ENCODE results near the gene MSX1. TPM values are rescaled to one million over a fixed set of nuclear protein-coding genes. Genes with fewer than 3 reads are reported as not detected.

Gene MSX1
- total and polyA plus RNA-seq, 2 of the 13 experiments (the other 11 are each of a cell fraction or from before 2014, with no cell fraction given) = 12.1 to 14.9 TPM

- H3K9me3 ChIP-seq (ENCODE audit: low read length) = no peaks in the 10 kb centered on the region
- ATAC-seq (no peak), FAIRE-seq (no peak), DNase-seq (ENCODE audit: low spot score) (no peak)
- H3K4me2 ChIP-seq (ENCODE audit: low read depth, low read length) = no peak overlapping the region
- in situ Hi-C loops (cut with HindIII; ENCODE audit: extremely low pct_ligation_motif_present, low pct_unique_long_range_greater_than_20kb) = no loop called here
- peaks cover 14% of the 10 kb centered on the region; the same call in 1 of the 2 replicates for H3K4me1 ChIP-seq (ENCODE audit: insufficient read depth, low read length)
- WGBS (ENCODE audit: low lambda C conversion rate) = 90% methylated on average over 40 of the region's 43 CpGs
- intact Hi-C loops (cut with micrococcal nuclease; ENCODE audit: unreplicated experiment) = loop anchor here (5.0 to 10.0 kb wide), 3 partner anchors 173 to 378 kb away; partner anchors contain the start of gene STX18
- H3K36me3 ChIP-seq (replicated peaks in 1 of 2; ENCODE audit: control insufficient read depth in 1 of 2, insufficient read depth in 2 of 2, low read length in 2 of 2) = peaks cover 4 to 16% of the 10 kb centered on the region in 2 experiments; a peak in 4 of 5 replicates
- H3K9ac ChIP-seq (ENCODE audit: insufficient read depth, low read depth, low read length) = no peak overlapping the region
- ChIA-PET CTCF (ENCODE audit: low intra/inter-chr PET ratio, low total read pairs) (no interaction called here), POLR2A (no interaction called here)
- no peak overlapping the region for H3K4me3 ChIP-seq (replicated peaks in 1 of 3; ENCODE audit: insufficient read depth in 1 of 3, low read depth in 2 of 3, low read length in 3 of 3)
- H3K27ac ChIP-seq (ENCODE audit: extremely low read length, insufficient read depth, low read length) = no peak overlapping the region
- no TSS peak for BruUV-seq (replicated peaks)
- TF ChIP-seq TRIM24 (CRISPR knock-in tag; IDR thresholded peaks at IDR 0.05) = no peak
- no peak for TF ChIP-seq YEATS2 (CRISPR knock-in tag; IDR thresholded peaks at IDR 0.05; ENCODE audit: borderline replicate concordance)
- TF ChIP-seq DRAP1 (CRISPR knock-in tag; IDR thresholded peaks at IDR 0.05) = no peak
- no peak for TF ChIP-seq NFYC (CRISPR knock-in tag; IDR thresholded peaks at IDR 0.05)
- no peak for TF ChIP-seq MYC (CRISPR knock-in tag; IDR thresholded peaks at IDR 0.05; ENCODE audit: borderline replicate concordance)
- TF ChIP-seq PTBP1 (IDR thresholded peaks at IDR 0.05; ENCODE audit: low read depth, low read length, poor library complexity, severe bottlenecking) = no peak
- no peak for TF ChIP-seq ZNF414 (CRISPR knock-in tag; IDR thresholded peaks at IDR 0.05)
- no peak for TF ChIP-seq ZFP1 (CRISPR knock-in tag; IDR thresholded peaks at IDR 0.05)
- no peak for TF ChIP-seq ZNF251 (CRISPR knock-in tag; IDR thresholded peaks at IDR 0.05)
- no peak for TF ChIP-seq ZNF766 (CRISPR knock-in tag; IDR thresholded peaks at IDR 0.05; ENCODE audit: borderline replicate concordance)
- no peak for TF ChIP-seq ISX (CRISPR knock-in tag; conservative IDR thresholded peaks at IDR 0.05)
- peaks cover 0 to 17% of the 10 kb centered on the region in 2 experiments; a peak in 4 of 5 replicates for H3K27me3 ChIP-seq (ENCODE audit: control insufficient read depth in 1 of 2, insufficient read depth in 2 of 2, low read length in 2 of 2)
- peaks cover 14% of the 10 kb centered on the region for H3K79me2 ChIP-seq (ENCODE audit: insufficient read depth, low read length)
- H4K20me1 ChIP-seq (ENCODE audit: insufficient read depth, low read length) = peaks cover 10% of the 10 kb centered on the region; the same call in 1 of the 2 replicates
- H2AFZ ChIP-seq (ENCODE audit: low read length) = no peak overlapping the region
Measured at GRCh38 chr4:4864940-4865704, 5.7 kb downstream of the MSX1 start.
